GM19468 (cell line): Measurements from ENCODE around the gene RASAL3.
"Not testable (repeated sequence)": the region's sequence is repeated elsewhere in the genome, so short reads cannot be mapped to it uniquely, and the experiment has no call there.

ENCODE experiments used
- ATAC-seq: cut with Tn5 transposase; IDR thresholded peaks from one replicate; pipeline ENCODE4 v1.9.1; 2021; ENCODE audit warnings: mild to moderate bottlenecking, moderate library complexity, moderate number of reproducible peaks; ENCODE audit not compliant: unreplicated experiment; ENCODE audit errors: extremely low read depth

The RASAL3 gene

GRCh38 chr19:15475169-15475568 lies 10.8 kb upstream of the RASAL3 start:
- ATAC-seq = no peak

GRCh38 chr19:15473821-15474220 lies 9.5 kb upstream of the RASAL3 start:
- ATAC-seq = not testable (repeated sequence)

DNA sequence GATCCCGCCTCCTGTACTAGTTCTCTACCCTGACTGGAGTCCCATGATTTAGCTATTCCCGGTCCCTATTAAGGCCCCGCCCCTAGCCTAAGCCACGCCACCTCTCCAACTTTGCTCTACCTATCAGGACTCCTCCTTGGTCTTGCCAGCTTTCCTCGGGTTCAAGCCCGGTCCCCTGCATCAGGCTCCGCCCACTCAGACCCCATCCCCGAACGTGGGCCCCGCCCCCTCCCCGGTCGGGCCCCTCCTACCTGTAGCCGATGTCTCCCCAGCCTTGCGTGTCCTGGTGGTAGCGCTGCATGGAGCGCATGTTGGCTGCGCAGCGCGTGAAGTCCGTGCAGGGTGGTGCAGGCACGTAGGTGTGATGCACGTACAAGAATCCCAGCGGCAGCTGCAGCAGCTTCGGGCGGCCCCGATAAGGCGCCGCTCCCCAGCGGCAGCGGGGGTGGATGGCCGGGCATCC lies 7.3 kb upstream of the RASAL3 start:
- no peak for ATAC-seq

DNA sequence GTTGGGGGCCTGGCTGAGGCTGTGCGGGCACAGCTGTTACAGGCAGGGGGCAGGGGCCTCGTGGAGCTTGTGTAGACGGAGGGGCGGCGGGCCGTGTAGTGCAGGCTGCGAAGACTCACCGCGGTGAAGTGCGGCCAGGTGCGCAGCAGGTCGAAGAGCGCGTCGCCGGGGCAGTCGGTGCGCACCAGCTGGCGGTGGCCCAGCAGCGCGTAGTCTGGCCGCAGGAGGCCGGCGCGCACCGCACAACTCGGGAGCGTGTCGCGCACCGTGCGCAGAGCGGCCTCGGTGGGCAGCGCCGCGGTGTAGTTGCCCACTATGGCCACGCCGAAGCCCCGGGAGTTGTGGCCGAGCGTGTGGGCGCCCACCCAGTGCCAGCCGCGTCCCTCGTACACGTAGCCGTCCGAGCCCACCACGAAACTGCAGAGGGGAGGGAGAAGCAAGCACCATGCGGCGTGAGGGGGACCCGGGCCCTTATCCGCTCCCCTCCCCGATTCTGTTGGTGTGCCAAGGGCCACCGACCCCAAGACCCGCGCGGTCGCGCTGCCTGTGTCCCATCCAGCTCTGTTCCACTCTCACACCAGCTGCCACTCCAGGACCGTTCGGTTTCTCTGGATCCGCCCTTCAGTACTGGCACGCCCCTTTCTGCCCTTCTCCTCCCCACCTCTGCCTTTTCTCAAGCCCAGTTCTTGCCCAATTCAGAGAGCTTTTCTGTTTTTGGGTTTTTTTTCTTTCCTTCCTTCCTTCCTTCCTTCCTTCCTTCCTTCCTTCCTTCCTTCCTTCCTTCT lies 5.4 kb upstream of the RASAL3 start:
- ATAC-seq = no peak

GRCh38 chr19:15468675-15469512 lies 4.5 kb upstream of the RASAL3 start:
- ATAC-seq = no peak

GRCh38 chr19:15467734-15468214 lies 3.4 kb upstream of the RASAL3 start:
- ATAC-seq = no peak

DNA sequence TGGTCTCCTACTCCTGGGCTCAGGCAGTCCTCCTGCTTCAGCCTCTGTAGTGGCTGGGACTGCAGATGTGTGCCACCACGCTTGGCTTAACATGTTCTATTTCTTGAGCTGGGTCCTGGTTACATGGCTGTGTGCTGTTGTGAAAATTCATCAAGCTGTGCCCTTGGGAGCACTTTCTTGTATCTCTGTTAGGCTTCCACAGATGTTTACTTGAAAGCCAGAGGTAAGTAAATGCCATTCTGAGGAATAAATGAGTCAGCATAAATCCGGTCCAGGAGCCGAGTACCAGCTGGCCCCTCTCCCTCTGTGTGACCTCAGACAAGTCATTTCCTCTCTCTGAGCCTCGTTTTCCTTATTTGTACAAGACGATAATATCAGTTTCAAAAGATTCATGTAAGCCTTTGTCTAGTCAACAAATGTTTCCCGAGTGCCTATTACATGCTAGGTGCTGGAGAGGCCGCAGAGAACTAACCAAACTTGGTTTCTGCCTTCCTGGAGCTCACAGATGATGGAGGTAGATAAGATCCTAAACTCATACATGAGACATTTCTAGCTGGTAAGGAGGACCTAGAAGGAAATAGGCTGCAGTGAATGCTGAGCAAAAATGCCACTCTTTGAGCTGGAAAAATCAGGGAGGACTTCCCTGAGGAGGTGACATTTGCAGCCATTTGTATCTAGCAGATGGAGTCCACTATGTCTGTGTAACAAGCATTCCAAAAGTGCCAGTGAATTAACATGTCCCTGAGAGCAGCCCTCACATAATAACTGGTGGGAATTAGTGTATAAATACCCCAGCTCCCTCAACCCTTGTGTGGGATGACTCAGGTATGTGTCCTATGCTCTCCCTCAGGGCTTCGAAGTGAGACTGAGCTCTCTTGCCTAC lies 2.7 kb upstream of the RASAL3 start:
- peak; percentile 42 for ATAC-seq

DNA sequence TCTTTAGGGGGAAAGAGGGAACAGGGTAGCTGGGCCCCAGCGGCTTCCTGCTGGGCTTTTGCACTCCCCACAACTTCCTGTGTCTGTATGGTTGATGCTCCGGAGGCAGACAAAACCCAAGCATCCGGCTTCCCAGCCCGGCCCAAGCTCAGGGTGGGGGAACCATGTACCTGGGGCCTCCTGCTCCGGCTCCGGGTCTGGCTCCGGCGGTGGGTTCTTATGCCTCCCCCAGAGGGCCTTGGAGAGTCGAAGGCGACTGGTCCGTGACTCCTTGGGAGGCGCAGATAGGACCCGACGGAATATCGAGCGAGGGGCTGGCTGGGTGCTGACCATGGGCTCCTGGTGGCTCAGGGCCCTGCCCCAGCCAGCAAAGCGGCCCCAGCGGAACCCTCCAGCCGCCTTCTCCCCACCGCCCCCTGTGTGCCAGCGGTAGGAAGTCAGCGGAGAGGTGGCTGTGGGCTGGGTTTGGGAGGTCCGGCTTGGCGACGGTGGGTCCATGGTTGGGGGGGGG lies 428 bp downstream of the RASAL3 start:
- ATAC-seq = no peak

- ATAC-seq = no peak
These were observed 2.6 kb downstream of the RASAL3 start for GRCh38 chr19:15461694-15462093.

DNA sequence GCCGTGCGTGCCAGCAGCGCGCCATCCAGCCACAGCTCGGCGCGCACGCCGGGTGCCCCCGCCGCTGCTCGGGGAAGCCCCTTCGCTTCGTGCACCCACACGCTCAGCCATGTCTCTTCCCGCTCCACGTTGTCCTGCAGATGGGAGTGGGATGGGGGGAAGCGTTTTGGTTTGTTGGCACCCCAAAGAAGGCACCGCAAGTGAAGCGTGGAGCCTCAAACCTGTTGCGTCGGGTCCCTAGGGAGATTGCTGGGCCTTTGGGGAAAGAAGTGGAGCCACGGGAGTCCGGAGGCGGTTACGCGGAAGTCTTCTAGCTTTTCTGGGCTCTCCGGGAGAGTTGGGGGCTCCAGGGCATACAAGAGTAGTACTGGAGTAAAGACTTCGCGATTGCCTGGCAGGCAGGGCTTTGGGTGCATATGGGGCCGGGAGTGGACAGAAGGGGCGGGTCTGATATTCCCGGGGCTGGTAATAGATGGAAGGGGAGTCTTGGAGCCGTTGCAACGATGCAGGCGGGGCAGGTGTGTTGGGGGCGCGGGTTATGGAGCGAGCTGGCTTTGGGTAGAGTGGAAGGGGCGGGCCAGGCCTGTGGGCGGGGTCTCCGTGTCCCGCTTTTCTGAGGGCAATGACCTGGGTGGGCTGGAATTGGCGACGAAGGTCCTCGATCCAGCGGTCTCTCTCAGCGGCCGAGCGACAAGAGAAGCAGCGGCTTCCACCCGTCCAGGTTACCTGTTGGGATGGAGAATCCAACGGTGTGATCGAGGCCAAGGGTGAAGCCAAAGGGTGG lies 6.5 kb downstream of the RASAL3 start:
- ATAC-seq = no peak

- ATAC-seq = no peak
These were observed 7.3 kb downstream of the RASAL3 start for GRCh38 chr19:15456871-15457700.

DNA sequence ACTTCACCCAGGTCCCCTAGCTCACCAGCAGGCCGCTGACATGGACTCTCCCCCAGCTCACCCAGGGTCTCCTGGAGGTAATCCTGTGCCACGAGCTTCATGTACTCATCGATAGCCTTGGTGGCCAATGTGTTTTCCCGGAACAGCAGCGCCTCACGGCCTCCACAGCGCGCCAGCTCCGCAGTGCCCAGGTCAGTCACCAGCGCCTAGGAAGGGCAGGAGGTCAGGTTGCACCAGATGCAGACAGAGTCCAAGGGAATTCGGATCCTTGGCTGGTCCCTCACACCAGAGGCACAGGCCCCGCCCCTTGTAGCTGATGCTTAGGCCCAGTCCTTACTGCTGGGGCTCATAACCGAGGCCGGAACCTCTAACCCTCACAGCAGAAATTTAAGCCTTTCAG lies 7.9 kb downstream of the RASAL3 start:
- no peak for ATAC-seq

DNA sequence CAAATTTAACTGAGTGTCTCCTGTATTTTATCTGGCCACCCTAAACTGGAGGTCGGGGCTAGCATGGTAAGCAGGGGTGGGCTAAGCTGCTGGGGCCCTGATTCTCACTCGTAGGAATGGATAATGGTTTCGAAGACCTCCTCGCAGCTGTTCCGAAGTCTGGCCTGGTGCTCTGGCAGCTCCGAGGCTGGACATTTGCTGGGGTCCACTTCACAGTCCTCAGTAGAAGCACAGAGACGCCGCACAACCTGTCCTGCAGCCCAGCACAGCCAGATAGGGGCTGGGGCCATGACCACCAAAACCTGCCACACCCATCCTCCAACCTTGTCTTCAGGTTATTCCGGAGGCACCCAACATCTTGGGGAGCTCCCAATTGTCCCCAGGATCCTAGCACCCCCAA lies 8.3 kb downstream of the RASAL3 start:
- ATAC-seq = no peak

DNA sequence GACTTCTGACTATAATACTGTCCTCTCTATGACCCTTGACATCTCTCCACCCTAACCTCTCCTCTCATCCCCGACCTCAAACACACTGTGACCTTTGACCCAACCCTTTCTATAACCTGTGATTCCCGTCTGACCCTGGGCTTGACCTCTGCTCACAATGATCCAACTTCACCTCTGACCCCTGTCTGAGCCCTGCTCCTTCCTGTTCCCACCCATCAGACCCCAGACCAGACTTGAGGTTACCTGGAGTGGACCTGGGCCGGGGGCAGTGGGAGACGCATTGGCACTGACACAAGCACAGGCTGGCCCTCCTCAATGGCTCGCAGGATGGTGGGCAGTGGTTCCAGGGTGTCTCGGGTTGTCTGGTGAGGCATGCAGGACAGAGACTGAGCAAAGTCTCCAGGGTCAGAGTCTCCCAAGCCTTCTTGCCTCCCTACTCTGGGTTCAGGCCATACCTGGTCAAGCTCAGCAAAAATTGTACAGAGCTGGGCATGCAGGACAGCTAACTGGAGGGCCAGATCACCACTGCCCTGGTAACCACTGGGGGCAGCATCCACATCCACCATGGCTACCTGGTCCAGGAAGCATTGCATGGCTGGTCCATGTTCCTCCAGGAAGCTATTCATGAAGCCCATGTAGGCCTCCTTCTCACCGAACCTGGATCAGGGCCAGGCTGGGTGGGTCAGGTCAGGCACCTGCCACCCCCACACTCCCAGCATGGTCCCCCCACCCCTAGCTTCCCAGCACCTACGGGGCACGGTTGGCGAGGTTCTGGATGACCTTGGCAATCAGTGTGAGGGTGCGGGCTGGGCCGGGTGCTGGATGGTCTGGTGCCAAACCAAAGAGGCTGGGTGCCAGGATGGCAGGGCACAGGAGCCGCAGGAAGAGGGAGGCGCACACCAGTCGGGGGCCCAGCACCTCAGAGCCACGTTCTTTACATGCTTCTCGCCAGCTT lies 10.2 kb downstream of the RASAL3 start:
- no peak for ATAC-seq

- no peak for ATAC-seq
These were observed 11.2 kb downstream of the RASAL3 start for GRCh38 chr19:15453091-15453578.

DNA sequence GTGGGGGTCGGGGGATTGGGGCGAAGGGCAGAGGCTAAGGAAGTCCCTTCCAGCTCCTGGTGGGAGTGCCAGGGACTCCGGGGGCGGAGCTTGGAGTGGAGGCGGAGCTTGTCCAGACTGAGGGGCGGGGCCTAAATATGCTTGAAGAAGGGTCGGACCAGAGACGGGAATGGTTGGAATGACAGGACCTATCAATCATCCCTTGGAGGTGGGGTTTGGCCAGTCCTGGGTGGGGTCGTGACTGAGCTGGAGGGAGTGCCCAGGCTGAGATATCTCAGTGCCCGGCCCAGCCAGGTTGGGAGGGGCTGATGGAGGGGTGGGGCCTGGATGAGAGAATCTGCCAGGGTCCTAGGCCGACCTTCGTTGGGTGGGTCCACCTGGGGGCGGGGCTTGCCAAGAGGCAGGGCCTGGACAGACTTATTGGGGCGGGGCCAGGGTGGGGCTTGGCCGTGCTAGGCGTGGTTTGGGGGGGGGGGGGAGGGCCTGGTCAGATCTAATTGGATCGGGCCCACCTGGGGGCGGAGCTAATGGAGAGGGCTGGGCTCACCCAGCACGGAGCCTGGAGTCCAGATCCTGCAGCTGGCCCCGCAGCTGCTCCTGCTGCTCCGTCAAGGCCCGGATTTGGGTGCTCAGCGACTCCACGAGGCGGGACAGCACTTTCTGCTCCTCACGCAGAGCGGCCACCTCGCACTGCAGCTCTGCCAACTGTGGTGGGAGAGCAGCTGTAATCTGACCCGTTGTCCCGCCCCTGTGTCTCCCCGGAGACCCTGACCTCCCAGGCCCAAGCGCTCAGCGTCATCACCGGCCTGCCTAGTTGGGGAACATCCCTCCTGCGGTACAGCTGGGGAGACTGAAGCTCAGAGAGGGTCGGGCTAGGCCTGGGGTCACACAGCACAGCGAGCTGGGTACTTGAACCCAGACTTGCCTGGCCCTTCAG lies 12.0 kb downstream of the RASAL3 start:
- ATAC-seq = no peak
